Muscle layer of duodenum (tissue), 2 donors: ENCODE data around the gene TUBG2.

ENCODE experiments used
- H3K27ac ChIP-seq: one replicate; pipeline ENCODE4 v1.7.0; 2013; ENCODE audit warnings: mild to moderate bottlenecking, low read length
- H3K27me3 ChIP-seq: one replicate; pipeline ENCODE4 v1.7.0; 2013; ENCODE audit warnings: low read depth, mild to moderate bottlenecking, control low read depth, low read length
- H3K36me3 ChIP-seq, 2 donors: one replicate each; pipeline ENCODE4 v1.7.0; 2013; ENCODE audit warnings: low read length in 2 of 2, control low read depth in 1 of 2, mild to moderate bottlenecking in 1 of 2; ENCODE audit not compliant: insufficient read depth in 2 of 2, control insufficient read depth in 1 of 2
- H3K4me1 ChIP-seq, 2 donors: one replicate each; pipeline ENCODE4 v1.7.0; 2013; ENCODE audit warnings: low read length in 2 of 2, mild to moderate bottlenecking in 2 of 2, control low read depth in 1 of 2, moderate library complexity in 1 of 2; ENCODE audit not compliant: insufficient read depth in 2 of 2, control insufficient read depth in 1 of 2
- H3K4me3 ChIP-seq, 2 donors: one replicate each; pipeline ENCODE4 v1.7.0; 2013; ENCODE audit warnings: low read length in 2 of 2, low read depth in 1 of 2, mild to moderate bottlenecking in 1 of 2
- H3K9me3 ChIP-seq, 2 donors: one replicate each; pipeline ENCODE4 v1.7.0; 2013; ENCODE audit warnings: low read length in 2 of 2, control low read depth in 1 of 2, mild to moderate bottlenecking in 1 of 2; ENCODE audit not compliant: control insufficient read depth in 1 of 2
- donor health status: healthy.

TUBG2 gene

DNA sequence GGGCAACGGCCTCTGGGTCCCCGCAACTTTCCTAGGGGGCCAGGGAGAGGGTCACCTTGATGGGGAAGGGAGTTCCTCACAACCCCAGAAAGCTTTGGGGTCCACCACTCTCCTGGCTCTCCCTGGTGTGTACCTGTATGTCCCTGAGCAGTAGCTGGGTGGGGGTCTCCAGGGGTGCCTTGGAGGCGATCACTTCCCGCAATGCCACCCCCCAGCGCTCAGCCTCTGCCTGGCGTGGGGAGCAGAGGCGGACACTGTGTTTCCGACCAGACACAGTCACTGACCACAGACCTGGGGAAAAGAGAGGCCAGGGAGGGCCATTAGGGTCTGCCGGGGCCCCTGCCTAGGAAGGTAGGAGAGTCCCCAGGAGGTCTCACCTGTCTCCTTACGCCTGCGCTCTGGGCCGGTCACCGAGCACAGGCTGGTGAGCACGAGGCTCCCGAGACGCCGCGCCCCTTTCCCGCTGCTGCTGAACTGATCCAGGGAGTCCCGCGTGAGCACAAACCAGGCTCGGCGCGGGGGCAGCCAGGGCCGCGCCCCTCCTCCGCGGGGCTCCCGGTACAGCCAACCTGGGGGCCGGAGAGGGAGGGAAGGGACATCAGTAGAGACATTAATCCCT is 14.3 kb downstream of the TUBG2 start:
- Histone ChIP-seq H3K4me1 (peaks cover 6 to 40% of the 10 kb centered on the region in 2 donors), H3K27ac (peak overlapping the region; percentile 4), H3K27me3 (no peaks in the 10 kb centered on the region), H3K36me3 (peaks cover 6 to 37% of the 10 kb centered on the region in 2 donors), H3K4me3 (peak overlapping the region in 1 of 2 donors; percentile 93), H3K9me3 (no peaks in the 10 kb centered on the region)

DNA sequence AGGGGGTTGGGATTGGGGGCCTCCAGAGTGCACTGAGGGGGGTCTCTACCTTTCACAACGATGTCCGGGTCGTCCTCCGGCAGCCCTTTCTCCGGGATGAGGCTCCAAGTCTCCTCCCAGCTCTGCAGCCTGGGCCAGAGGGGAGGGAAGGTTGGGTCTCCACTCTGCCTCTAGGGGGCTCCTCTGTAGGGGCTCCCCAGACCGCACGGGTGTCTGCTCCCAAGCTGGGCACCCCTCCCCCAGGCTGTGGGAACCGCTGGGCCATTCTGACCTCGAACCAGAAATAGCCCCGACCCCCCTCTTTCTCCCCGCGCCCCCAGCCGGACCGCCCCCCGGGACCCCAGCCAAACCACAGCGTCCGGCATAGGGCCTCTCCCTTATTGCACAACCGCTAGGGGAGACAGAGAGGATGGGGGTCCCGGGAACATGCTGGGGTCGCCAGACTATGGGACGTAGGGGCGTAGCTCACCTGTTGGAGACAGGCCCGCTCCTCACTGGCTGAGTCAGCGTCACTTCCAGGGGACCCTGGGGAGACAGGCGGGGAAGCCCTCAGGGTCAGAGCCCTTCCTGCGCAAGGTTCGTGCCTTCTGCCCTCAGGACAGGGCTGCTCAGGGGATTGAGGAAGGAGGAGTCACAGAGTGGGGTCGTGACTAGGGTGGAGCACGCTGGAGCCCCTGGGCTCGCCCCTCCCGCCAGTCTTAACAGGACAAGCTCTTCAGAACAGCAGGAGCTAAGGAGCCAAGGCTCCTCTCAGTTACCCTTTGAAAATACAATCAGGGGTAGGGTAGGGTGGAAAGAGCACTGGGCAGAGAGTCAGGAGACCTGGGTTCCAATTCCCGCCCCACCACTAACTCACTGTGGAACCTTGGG is 15.0 kb downstream of the TUBG2 start:
- Histone ChIP-seq H3K4me3 (peak overlapping the region; percentile 78 to 93), H3K9me3 (no peaks in the 10 kb centered on the region), H3K36me3 (peaks cover 6 to 35% of the 10 kb centered on the region in 2 donors), H3K4me1 (peaks cover 11 to 41% of the 10 kb centered on the region in 2 donors), H3K27me3 (no peaks in the 10 kb centered on the region), H3K27ac (peak overlapping the region; percentile 58)

GRCh38 chr17:42674755-42675347 is 15.8 kb downstream of the TUBG2 start:
- H3K4me3 ChIP-seq, result peak overlapping the region; percentile 78 to 93
- H3K27me3 ChIP-seq, result no peaks in the 10 kb centered on the region
- H3K36me3 ChIP-seq, result peaks cover 6 to 30% of the 10 kb centered on the region in 2 donors
- H3K4me1 ChIP-seq, result peaks cover 14 to 46% of the 10 kb centered on the region in 2 donors
- no peaks in the 10 kb centered on the region for H3K9me3 ChIP-seq
- H3K27ac ChIP-seq, result peak overlapping the region; percentile 58

GRCh38 chr17:42675348-42675964 is 16.4 kb downstream of the TUBG2 start:
- Histone ChIP-seq H3K4me1 (peaks cover 14 to 53% of the 10 kb centered on the region in 2 donors), H3K27ac (peak overlapping the region; percentile 51), H3K9me3 (no peaks in the 10 kb centered on the region), H3K36me3 (peaks cover 6 to 28% of the 10 kb centered on the region in 2 donors), H3K4me3 (peak overlapping the region; percentile 78 to 93), H3K27me3 (no peaks in the 10 kb centered on the region)

GRCh38 chr17:42675965-42676423 is 16.9 kb downstream of the TUBG2 start:
- H3K36me3 ChIP-seq, result peaks cover 4 to 22% of the 10 kb centered on the region in 2 donors
- H3K9me3 ChIP-seq, result no peaks in the 10 kb centered on the region
- H3K27ac ChIP-seq, result peak overlapping the region; percentile 51
- H3K4me1 ChIP-seq, result peaks cover 14 to 55% of the 10 kb centered on the region in 2 donors
- H3K27me3 ChIP-seq, result no peaks in the 10 kb centered on the region
- H3K4me3 ChIP-seq, result peak overlapping the region; percentile 78 to 93

- H3K36me3 ChIP-seq, result peaks cover 0 to 17% of the 10 kb centered on the region in 2 donors
- peaks cover 15 to 58% of the 10 kb centered on the region in 2 donors for H3K4me1 ChIP-seq
- H3K4me3 ChIP-seq, result peak within 1 kb of the TSS; percentile 78 to 93
- H3K27ac ChIP-seq, result peak within 1 kb of the TSS; percentile 82
- no peaks in the 10 kb centered on the region for H3K9me3 ChIP-seq
- H3K27me3 ChIP-seq, result no peaks in the 10 kb centered on the region
Measured at GRCh38 chr17:42676424-42677011, 17.4 kb downstream of the TUBG2 start, which contains the start of gene PLEKHH3. Gene PLEKHH3, minus strand, starts transcription at chr17:42676994. Its CDS starts 431 bp downstream, at chr17:42676563.

- no peaks in the 10 kb centered on the region for H3K27me3 ChIP-seq
- H3K4me1 ChIP-seq, result peaks cover 21 to 65% of the 10 kb centered on the region in 2 donors
- no peaks in the 10 kb centered on the region for H3K9me3 ChIP-seq
- peak overlapping the region; percentile 78 to 93 for H3K4me3 ChIP-seq
- peak overlapping the region; percentile 82 for H3K27ac ChIP-seq
- H3K36me3 ChIP-seq, result peaks cover 0 to 10% of the 10 kb centered on the region in 2 donors
Measured at GRCh38 chr17:42677012-42677857, 18.2 kb downstream of the TUBG2 start.

DNA sequence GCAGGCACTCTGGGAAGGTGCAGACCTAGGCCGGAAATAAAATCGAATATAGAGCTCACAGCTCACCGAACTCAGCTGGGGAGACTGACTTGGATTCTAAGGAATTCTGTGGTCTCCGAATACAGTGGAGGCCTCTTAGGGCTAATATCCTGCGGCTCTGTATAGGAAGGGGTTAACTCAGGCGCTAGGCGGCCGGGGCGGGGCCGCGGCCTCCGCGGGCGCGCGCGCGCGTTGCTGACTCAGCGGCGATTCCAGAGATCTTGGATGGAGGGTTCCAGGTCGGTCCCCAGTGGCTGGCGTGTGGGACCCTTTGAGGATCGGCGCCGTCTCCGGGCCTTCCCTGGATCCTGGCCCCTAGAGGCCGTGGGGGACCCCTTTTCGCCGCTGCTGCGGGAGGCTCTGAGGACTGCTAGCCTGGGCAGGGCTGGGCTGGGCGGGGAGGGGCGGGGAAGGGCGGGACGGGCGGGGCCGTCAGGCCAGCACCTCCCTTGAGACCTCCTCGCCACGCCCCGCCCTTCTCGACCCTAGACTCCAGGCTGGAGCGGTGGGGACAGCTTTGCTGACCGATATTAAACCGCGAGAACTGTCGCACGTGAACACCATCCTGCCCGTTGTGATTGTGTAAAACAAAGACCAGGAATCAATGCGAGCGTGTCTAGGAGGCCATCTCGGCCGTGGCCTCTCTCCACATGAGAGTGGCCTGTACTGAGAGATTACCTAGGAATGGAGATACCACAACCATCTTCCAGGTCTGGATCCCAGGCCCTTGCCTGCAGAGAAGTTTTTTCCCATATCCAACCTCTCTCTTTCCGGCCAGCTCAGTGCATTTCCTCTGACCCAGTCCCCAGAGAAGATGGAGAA is 19.1 kb downstream of the TUBG2 start:
- H3K4me1 ChIP-seq, result peaks cover 21 to 70% of the 10 kb centered on the region in 2 donors
- peak overlapping the region; percentile 82 for H3K27ac ChIP-seq
- H3K4me3 ChIP-seq, result peak overlapping the region; percentile 65 to 93
- no peaks in the 10 kb centered on the region for H3K27me3 ChIP-seq
- no peaks in the 10 kb centered on the region for H3K9me3 ChIP-seq
- peaks cover 0 to 3% of the 10 kb centered on the region in 2 donors for H3K36me3 ChIP-seq

- H3K27me3 ChIP-seq, result no peaks in the 10 kb centered on the region
- peaks cover 21 to 70% of the 10 kb centered on the region in 2 donors for H3K4me1 ChIP-seq
- H3K27ac ChIP-seq, result peak overlapping the region; percentile 86
- peak overlapping the region; percentile 65 to 93 for H3K4me3 ChIP-seq
- no peaks in the 10 kb centered on the region for H3K36me3 ChIP-seq
- H3K9me3 ChIP-seq, result no peaks in the 10 kb centered on the region
Measured at GRCh38 chr17:42678951-42679491, 19.9 kb downstream of the TUBG2 start.
